Right atrium auricular region (tissue), 2 donors: Measurements from ENCODE around the gene PRKD3. TPM values are rescaled to one million over a fixed set of nuclear protein-coding genes. Genes with fewer than 3 reads are reported as not detected.

ENCODE experiments used
- DNase-seq: peaks from one replicate; pipeline ENCODE4 v3.0.0-alpha.2; 2019; ENCODE audit warnings: low spot score
- H3K27ac ChIP-seq, 2 donors: fragments of 200-600 bp; sonication (generic); 1 replicate in 1 of 2; 2 replicates in 1 of 2; pipeline ENCODE4 v1.5.1; 2016 to 2019
- H3K27me3 ChIP-seq, 2 donors: fragments of 200-600 bp; sonication (generic); one replicate each; pipeline versions ENCODE4 v1.5.1 to v1.6.0; 2017 to 2019
- H3K36me3 ChIP-seq: fragments of 200-600 bp; sonication (generic); one replicate; pipeline ENCODE4 v1.5.1; 2016
- H3K4me1 ChIP-seq, 2 donors: fragments of 200-600 bp; sonication (generic); one replicate each; pipeline versions ENCODE4 v1.5.1 to v1.6.0; 2017 to 2019
- H3K4me3 ChIP-seq, 2 donors: fragments of 200-600 bp; sonication (generic); 1 replicate in 1 of 2; 2 replicates in 1 of 2; pipeline ENCODE4 v1.5.1; 2017 to 2019; ENCODE audit warnings: mild to moderate bottlenecking in 1 of 2, moderate library complexity in 1 of 2
- H3K9me3 ChIP-seq, 2 donors: fragments of 200-600 bp; sonication (generic); one replicate each; pipeline ENCODE4 v1.5.1; 2019
- CTCF ChIP-seq, 2 donors: fragments of 200-600 bp; sonication (generic); IDR thresholded peaks; one replicate each; pipeline ENCODE4 v1.5.1; 2019; ENCODE audit warnings: antibody characterized with exemption in 2 of 2
- total RNA-seq, 2 donors: library from RNA; depleted of rRNA; stranded (reverse); fragments of >200 nt; gene quantifications; one replicate each; pipeline ENCODE4 v1.1.0, GENCODE V29; 2016

PRKD3 gene
- total RNA-seq, 2 donors from 2014 or later: 13.0 to 20.6 TPM

- Histone ChIP-seq H3K4me3 (no peak overlapping the region), H3K36me3 (no peaks in the 10 kb centered on the region), H3K9me3 (no peaks in the 10 kb centered on the region), H3K27ac (no peak overlapping the region), H3K4me1 (peaks cover 0 to 29% of the 10 kb centered on the region in 2 donors), H3K27me3 (no peaks in the 10 kb centered on the region)
- no peak for DNase-seq
- no peak for TF ChIP-seq CTCF (IDR thresholded peaks at IDR 0.05)
Measured at GRCh38 chr2:37342591-37343220, 18.1 kb upstream of the PRKD3 start.

- no peak overlapping the region for H3K4me3 ChIP-seq
- H3K27ac ChIP-seq: no peak overlapping the region
- TF ChIP-seq CTCF (IDR thresholded peaks at IDR 0.05): no peak
- no peaks in the 10 kb centered on the region for H3K27me3 ChIP-seq
- DNase-seq: no peak
- H3K9me3 ChIP-seq: no peaks in the 10 kb centered on the region
- no peaks in the 10 kb centered on the region for H3K36me3 ChIP-seq
- H3K4me1 ChIP-seq: peaks cover 0 to 29% of the 10 kb centered on the region in 2 donors
Measured at GRCh38 chr2:37340637-37341036, 16.0 kb upstream of the PRKD3 start.

- TF ChIP-seq CTCF (IDR thresholded peaks at IDR 0.05): no peak
- Histone ChIP-seq H3K4me3 (no peak overlapping the region), H3K27me3 (no peaks in the 10 kb centered on the region), H3K27ac (no peak overlapping the region), H3K4me1 (peaks cover 0 to 15% of the 10 kb centered on the region in 2 donors), H3K9me3 (no peaks in the 10 kb centered on the region), H3K36me3 (no peaks in the 10 kb centered on the region)
- DNase-seq: no peak
Measured at GRCh38 chr2:37338933-37339332, 14.3 kb upstream of the PRKD3 start.

- H3K9me3 ChIP-seq: no peaks in the 10 kb centered on the region
- peaks cover 0 to 3% of the 10 kb centered on the region in 2 donors for H3K4me1 ChIP-seq
- H3K27ac ChIP-seq: no peak overlapping the region
- TF ChIP-seq CTCF (IDR thresholded peaks at IDR 0.05): no peak
- no peaks in the 10 kb centered on the region for H3K36me3 ChIP-seq
- no peak for DNase-seq
- H3K4me3 ChIP-seq: no peak overlapping the region
- no peaks in the 10 kb centered on the region for H3K27me3 ChIP-seq
Measured at GRCh38 chr2:37337620-37338280, 13.1 kb upstream of the PRKD3 start.

- H3K27me3 ChIP-seq: no peaks in the 10 kb centered on the region
- no peak for DNase-seq
- H3K4me3 ChIP-seq: no peak overlapping the region
- H3K36me3 ChIP-seq: no peaks in the 10 kb centered on the region
- H3K27ac ChIP-seq: no peak overlapping the region
- H3K9me3 ChIP-seq: no peaks in the 10 kb centered on the region
- no peak for TF ChIP-seq CTCF (IDR thresholded peaks at IDR 0.05)
- no peaks in the 10 kb centered on the region for H3K4me1 ChIP-seq
Measured at GRCh38 chr2:37335604-37336003, 11.0 kb upstream of the PRKD3 start.
